ENCODE data around the gene SFSWAP.
"Not testable (repeated sequence)": the region's sequence is repeated elsewhere in the genome, so short reads cannot be mapped to it uniquely, and the experiment has no call there.

The SFSWAP gene

DNA sequence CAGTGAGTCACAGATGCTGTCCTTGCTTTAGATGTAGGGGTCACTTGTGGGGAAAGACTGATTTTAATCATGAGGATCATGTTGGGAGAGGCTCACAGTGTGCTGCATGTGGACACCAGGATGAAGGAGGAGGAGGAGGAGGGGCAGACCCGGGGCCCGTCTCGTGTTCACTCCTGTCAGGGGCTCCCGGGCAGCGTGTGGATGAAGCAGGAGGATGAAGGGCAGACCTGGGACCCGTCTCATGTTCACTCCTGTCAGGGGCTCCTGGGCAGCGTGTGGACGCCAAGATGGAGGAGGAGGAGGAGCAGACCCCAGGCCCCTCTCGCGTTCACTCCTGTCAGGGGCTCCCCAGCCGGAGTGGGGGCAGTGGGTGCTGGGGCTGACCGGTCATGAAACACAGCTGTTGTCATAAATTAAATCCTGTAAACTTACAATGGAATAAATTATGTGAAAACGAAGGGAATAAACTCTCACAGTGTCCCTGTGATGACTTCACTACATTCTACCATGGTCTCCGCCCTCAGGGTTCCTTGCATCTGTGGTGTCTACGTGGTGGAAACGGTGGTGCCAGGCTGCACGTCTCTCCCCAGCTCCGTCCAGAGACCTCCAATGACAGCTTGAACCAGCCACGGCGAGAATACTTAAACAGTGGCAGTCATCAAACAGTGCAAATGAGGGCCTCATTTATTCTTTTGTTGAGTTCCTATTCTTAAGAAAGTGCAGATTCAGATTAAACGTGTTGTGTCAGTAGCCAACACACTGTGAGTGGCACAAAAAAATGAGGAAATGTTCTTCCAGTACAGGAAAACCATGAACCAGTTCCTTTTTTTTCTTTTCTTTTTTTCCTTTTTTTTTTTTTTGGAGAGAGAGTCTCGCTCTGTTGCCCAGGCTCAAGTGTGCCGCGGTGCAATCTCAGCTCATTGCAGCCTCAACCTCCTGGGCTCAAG is 37.7 kb upstream of the SFSWAP start:
- TF ChIP-seq SPI1 (IDR thresholded peaks at IDR 0.05; ENCODE audit: low read depth, low read length) (no peak), POU2F2 (IDR thresholded peaks at IDR 0.05; ENCODE audit: low read depth, low read length) (no peak), POLR2A (IDR thresholded peaks at IDR 0.05; ENCODE audit: low read depth, low read length) (no peak), POLR2AphosphoS5 (IDR thresholded peaks at IDR 0.05; ENCODE audit: low read depth, low read length) (no peak), TAF1 (IDR thresholded peaks at IDR 0.05; ENCODE audit: low read depth, low read length) (no peak)
- no peak for FAIRE-seq

GRCh38 chr12:131673888-131674257 is 37.0 kb upstream of the SFSWAP start:
- no peak for FAIRE-seq
- TF ChIP-seq POU2F2 (IDR thresholded peaks at IDR 0.05; ENCODE audit: low read depth, low read length) (no peak), SPI1 (IDR thresholded peaks at IDR 0.05; ENCODE audit: low read depth, low read length) (no peak), TAF1 (IDR thresholded peaks at IDR 0.05; ENCODE audit: low read depth, low read length) (no peak), POLR2A (IDR thresholded peaks at IDR 0.05; ENCODE audit: low read depth, low read length) (no peak), PAX5 (IDR thresholded peaks at IDR 0.05; ENCODE audit: insufficient read depth, low read length, severe bottlenecking) (no peak), POLR2AphosphoS5 (IDR thresholded peaks at IDR 0.05; ENCODE audit: low read depth, low read length) (no peak)

More for the DNA sequence above, 37.7 kb upstream of the SFSWAP start:
- no peak for DNase-seq (ENCODE audit: insufficient read length, low spot score)

GRCh38 chr12:131674373-131674772 is 36.5 kb upstream of the SFSWAP start:
- DNase-seq (ENCODE audit: insufficient read length, low spot score) (no peak), FAIRE-seq (no peak)
- TF ChIP-seq POU2F2 (IDR thresholded peaks at IDR 0.05; ENCODE audit: low read depth, low read length) = no peak
- TF ChIP-seq SPI1 (IDR thresholded peaks at IDR 0.05; ENCODE audit: low read depth, low read length) = no peak
- no peak for TF ChIP-seq TAF1 (IDR thresholded peaks at IDR 0.05; ENCODE audit: low read depth, low read length)
- no peak for TF ChIP-seq POLR2AphosphoS5 (IDR thresholded peaks at IDR 0.05; ENCODE audit: low read depth, low read length)
- TF ChIP-seq PAX5 (IDR thresholded peaks at IDR 0.05; ENCODE audit: insufficient read depth, low read length, severe bottlenecking) = no peak
- TF ChIP-seq POLR2A (IDR thresholded peaks at IDR 0.05; ENCODE audit: low read depth, low read length) = no peak

More at GRCh38 chr12:131673888-131674257, 37.0 kb upstream of the SFSWAP start:
- no peak for DNase-seq (ENCODE audit: insufficient read length, low spot score)

GRCh38 chr12:131675126-131676080 is 35.5 kb upstream of the SFSWAP start:
- FAIRE-seq (no peak), DNase-seq (ENCODE audit: insufficient read length, low spot score) (no peak)
- TF ChIP-seq POLR2AphosphoS5 (IDR thresholded peaks at IDR 0.05; ENCODE audit: low read depth, low read length) (no peak), POU2F2 (IDR thresholded peaks at IDR 0.05; ENCODE audit: low read depth, low read length) (no peak), TAF1 (IDR thresholded peaks at IDR 0.05; ENCODE audit: low read depth, low read length) (no peak), POLR2A (IDR thresholded peaks at IDR 0.05; ENCODE audit: low read depth, low read length) (no peak), SPI1 (IDR thresholded peaks at IDR 0.05; ENCODE audit: low read depth, low read length) (no peak), PAX5 (IDR thresholded peaks at IDR 0.05; ENCODE audit: insufficient read depth, low read length, severe bottlenecking) (no peak)

- TF ChIP-seq POLR2AphosphoS5 (IDR thresholded peaks at IDR 0.05; ENCODE audit: low read depth, low read length) = no peak
- TF ChIP-seq PAX5 (IDR thresholded peaks at IDR 0.05; ENCODE audit: insufficient read depth, low read length, severe bottlenecking) = no peak
- no peak for TF ChIP-seq SPI1 (IDR thresholded peaks at IDR 0.05; ENCODE audit: low read depth, low read length)
- TF ChIP-seq POLR2A (IDR thresholded peaks at IDR 0.05; ENCODE audit: low read depth, low read length) = no peak
- TF ChIP-seq POU2F2 (IDR thresholded peaks at IDR 0.05; ENCODE audit: low read depth, low read length) = no peak
- no peak for TF ChIP-seq TAF1 (IDR thresholded peaks at IDR 0.05; ENCODE audit: low read depth, low read length)
- DNase-seq (ENCODE audit: insufficient read length, low spot score) (no peak), FAIRE-seq (peak; percentile 89)
Observed at GRCh38 chr12:131676544-131676943, 34.3 kb upstream of the SFSWAP start.

DNA sequence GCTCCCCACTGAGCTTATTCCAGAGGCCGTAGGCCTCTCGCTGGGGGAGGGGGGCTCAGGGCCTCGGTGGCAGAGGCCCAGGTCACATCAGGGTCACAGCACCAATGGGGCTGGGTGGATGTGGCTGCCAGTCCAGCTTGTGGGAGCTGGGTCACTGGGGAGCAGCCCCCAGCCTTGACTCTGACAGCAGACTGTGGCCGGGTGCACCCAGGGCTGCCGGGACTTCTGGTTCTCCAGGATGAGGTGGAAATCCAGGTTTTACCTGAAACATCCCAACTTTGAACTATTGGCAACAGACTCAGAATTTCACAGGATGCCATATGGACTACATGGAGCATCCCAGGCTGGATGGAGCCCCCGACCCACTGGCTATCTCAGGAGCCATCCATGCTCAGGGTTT is 33.8 kb upstream of the SFSWAP start:
- not testable (repeated sequence) for FAIRE-seq; DNase-seq (ENCODE audit: insufficient read length, low spot score)

DNA sequence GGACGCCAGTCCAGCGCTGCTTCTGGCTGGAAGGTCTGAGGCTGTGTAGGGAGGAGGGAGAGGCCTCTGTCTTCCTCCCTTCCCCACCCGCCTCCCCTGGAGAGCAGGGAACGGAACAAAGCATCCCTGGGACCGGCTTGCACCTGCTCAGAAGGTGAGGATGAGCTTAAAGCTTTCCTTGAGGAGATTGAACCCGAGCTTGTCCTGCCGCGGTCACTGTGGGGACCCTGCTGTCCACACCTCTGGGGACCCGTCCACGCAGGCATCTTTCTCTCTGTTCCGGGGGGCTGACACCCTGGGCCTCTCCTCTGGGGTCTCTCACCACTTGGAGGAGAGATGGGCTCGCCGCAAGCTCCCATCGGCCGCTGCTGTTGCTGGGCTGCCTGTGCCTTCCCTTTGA is 33.2 kb upstream of the SFSWAP start:
- TF ChIP-seq POLR2AphosphoS5 (IDR thresholded peaks at IDR 0.05; ENCODE audit: low read depth, low read length) = no peak
- no peak for TF ChIP-seq SPI1 (IDR thresholded peaks at IDR 0.05; ENCODE audit: low read depth, low read length)
- no peak for TF ChIP-seq PAX5 (IDR thresholded peaks at IDR 0.05; ENCODE audit: insufficient read depth, low read length, severe bottlenecking)
- TF ChIP-seq TAF1 (IDR thresholded peaks at IDR 0.05; ENCODE audit: low read depth, low read length) = no peak
- TF ChIP-seq POU2F2 (IDR thresholded peaks at IDR 0.05; ENCODE audit: low read depth, low read length) = no peak
- TF ChIP-seq POLR2A (IDR thresholded peaks at IDR 0.05; ENCODE audit: low read depth, low read length) = no peak
- FAIRE-seq (no peak), DNase-seq (ENCODE audit: insufficient read length, low spot score) (no peak)

DNA sequence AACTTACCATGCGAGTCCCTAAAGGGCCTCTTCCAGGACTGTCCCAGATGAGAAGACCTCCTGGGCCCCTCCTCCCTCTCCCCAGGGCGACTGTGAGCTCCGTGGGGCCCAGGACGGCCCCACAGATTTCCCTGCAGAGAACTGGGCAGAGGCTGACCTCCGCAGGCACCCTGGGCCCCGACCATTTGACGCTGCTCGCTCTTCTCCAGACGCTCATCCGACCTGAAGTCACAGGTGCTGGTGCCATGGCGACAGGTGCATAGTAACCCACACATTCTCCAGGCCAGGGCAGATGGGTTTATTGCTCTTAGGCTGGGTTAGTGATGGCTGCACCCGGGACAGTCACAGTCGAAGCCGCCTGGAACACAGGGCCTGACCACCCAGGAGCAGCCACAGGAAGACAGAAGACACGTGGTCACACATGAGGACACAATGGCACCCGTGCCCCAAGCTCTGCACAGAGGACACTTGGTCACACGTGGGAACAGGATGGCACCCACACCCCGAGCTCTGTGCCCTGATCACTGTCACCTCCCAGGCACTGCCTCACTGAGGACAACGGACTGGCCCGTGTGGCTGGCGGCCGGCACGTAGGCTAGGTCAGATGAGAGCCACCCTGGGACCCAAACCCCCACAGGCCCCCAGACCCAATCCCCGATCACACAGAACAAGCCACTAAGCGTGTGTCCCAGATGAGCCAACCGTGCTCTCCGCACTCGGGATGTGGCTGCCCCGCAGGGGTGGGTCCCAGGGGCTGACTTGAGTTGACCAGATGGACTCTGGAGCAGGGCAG is 32.3 kb upstream of the SFSWAP start:
- FAIRE-seq; DNase-seq (ENCODE audit: insufficient read length, low spot score): not testable (repeated sequence)

DNA sequence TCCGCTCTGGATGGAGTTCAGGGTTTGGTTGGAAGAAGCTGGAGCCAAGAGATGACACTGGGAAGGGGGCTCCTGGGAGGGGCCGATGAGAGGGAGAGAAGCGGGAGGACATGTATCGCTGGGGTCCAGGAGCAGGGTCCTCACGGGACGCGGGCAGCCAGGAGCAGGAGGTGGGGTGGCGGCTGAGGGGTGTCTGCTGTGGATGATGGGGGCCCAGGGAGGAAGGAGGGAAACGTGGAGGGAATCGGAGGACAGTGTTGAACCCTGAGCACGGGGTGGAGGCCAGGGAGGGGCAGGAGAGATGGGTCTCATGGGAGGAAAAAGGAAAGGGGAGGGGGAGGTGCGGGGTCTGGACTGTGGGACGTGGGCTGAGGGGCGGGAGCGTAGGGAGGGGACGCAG is 31.7 kb upstream of the SFSWAP start:
- DNase-seq (ENCODE audit: insufficient read length, low spot score); FAIRE-seq: not testable (repeated sequence)

DNA sequence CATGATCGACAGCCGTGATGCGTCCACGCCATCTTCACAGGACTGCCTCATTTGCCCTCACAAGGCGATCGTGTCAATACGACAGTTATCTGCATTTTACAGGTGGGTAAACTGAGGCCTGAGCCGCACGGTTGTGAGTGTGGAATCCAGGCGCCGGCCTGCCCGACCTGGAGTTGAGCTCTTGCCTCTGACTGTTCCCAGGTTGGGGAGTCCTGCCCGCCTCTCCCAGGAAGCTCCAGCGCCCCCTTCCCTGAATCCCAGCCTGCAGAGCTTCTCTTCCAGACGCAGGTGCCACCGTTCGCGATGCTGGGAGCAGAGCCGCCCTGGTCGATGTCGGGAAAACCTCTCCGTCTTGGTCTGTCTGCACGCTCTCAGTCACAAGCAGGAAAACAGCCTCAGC is 31.1 kb upstream of the SFSWAP start:
- not testable (repeated sequence) for DNase-seq (ENCODE audit: insufficient read length, low spot score); FAIRE-seq

DNA sequence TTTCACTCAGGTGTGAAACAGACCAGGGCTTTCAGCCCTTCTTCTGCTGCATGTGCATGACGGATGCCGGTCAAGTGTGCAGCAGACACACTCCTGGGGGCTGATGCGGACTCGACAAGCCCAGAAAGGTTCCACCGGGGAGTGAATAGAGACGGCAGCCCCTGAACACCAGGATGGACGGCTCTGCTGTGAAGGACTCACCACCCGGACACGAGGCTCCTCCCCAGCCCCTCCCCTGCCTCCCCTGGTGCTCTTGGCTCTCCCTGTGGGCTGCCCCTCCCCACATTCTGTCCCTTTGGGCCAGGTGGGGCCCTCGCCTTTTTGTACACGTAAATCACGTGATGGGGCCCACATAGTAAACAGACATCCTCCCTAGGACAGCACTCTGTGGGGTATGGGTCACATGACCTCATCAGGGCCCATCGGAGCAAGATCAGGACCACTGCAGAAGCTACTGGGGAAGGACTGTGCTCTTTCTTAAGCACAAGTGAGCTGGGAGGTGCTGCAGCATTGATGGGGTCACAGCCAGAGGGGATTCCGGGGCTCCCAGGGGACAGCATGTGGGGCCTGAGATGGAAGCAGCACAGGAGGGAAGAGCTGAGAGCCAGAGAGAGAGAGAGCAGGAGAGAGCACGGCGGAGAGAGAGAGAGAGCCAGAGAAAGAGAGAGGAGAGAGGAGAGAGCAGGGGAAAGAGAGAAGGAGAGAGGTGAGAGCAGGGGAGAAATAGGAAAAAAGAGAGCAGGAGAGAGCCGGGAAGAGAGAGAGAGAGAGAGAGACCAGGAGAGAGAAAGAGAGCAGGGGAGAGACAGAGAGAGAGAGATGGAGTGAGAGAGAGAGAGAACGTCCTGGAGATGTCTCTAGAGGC is 30.3 kb upstream of the SFSWAP start:
- FAIRE-seq; DNase-seq (ENCODE audit: insufficient read length, low spot score): not testable (repeated sequence)

All from GM12891 (cell line).